HK-2 (cell line): ENCODE results near the gene BPIFB2.
"Not testable (repeated sequence)": the region's sequence is repeated elsewhere in the genome, so short reads cannot be mapped to it uniquely, and the experiment has no call there.

Experiments
- DNase-seq: peaks from one replicate; pipeline ENCODE4 v3.0.0-alpha.2; 2018; ENCODE audit not compliant: unreplicated experiment

BPIFB2 gene

GRCh38 chr20:32970973-32971300 is 36.6 kb upstream of the BPIFB2 start:
- no peak for DNase-seq

- no peak for DNase-seq
Observed at GRCh38 chr20:32971703-32972161, 35.8 kb upstream of the BPIFB2 start.

GRCh38 chr20:32972181-32973076 is 35.1 kb upstream of the BPIFB2 start:
- no peak for DNase-seq

DNA sequence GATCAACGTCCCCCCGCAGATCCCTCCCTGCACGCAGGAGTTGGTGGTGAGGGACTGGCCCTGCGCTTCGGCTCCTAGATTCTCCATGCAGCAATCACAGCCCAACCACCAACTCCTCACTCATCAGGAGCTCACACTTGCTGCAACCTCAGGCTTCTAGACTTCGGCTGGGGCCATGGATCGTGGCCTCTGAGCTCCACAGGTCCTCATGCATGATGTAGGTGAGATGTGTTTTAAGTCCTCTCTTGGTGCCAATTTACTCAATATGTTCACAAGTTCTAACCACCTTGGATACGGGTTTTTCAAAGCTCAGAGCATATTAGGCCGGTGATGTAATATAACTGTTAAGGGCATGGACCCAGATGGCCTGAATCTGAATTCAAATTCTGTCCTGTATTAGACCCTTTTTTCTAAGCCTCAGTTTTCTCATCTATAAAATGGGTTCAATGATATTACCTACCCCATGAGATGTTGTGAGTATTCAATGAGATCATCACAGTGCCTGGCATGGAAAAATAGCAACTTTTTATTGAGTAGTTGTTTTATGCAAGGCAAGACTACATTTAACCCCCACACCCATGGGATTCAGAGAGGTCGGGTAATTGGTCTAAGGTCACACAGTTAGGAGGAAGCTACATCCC is 34.3 kb upstream of the BPIFB2 start:
- DNase-seq = no peak

GRCh38 chr20:32974204-32975064 is 33.1 kb upstream of the BPIFB2 start:
- not testable (repeated sequence) for DNase-seq

DNA sequence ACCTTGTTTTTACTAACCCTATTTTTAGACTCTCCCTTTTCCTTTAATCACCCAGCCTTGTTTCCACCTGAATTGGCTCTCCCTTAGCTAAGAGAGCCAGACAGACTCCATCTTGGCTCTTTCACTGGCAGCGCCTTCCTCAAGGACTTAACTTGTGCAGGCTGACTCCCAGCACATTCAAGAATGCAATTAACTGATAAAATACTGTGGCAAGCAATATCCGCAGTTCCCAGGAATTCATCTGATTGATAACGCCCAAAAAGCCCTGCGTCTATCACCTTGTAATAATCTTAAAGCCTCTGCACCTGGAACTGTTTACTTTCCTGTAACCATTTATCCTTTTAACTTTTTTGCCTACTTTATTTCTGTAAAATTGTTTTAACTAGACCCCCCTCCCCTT is 32.4 kb upstream of the BPIFB2 start:
- DNase-seq = not testable (repeated sequence)

- no peak for DNase-seq
Observed at GRCh38 chr20:32975698-32976674, 31.5 kb upstream of the BPIFB2 start.

GRCh38 chr20:32976746-32977145 is 30.8 kb upstream of the BPIFB2 start:
- DNase-seq = no peak

GRCh38 chr20:32977281-32978008 is 30.1 kb upstream of the BPIFB2 start:
- DNase-seq = no peak

- DNase-seq = no peak
Observed at GRCh38 chr20:32978009-32978335, 29.5 kb upstream of the BPIFB2 start.

DNA sequence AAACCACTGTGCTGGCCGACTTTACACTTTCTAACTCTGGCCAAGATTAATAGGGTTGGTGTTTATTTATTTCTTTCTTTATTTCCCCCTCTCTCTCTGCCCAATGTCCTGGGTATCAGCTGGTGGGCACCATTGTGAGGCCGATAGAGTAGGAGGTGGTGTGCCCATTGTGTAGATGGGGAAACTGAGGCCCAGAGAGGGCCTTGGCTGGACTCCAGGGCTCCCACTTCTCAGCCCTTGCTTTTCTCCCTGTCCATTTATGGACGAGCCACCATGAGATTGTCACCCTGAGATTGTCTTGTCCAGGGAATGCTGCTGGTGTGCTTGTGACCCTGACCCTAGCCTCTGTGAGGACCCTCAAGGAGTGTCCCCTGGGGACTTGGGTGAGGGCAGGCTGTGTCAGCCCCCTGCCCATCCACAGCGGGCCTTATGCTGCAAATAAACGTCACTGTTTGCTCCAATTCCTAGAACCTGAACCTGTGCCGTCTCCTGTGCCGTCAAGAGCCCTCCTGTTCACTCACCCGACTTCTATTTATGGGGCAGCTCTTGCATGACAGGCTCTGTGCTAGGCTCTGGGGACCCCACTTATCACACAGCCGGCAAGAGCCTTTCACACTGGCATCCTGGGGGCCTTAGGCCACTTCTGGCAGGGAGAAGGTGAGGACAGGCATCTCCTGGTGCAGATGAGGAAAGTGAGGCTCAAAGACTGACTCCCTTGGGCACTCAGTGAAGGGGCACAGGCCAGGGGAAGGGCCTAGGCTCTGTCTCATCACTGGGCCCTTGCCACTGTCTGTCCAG is 28.1 kb upstream of the BPIFB2 start:
- no peak for DNase-seq

DNA sequence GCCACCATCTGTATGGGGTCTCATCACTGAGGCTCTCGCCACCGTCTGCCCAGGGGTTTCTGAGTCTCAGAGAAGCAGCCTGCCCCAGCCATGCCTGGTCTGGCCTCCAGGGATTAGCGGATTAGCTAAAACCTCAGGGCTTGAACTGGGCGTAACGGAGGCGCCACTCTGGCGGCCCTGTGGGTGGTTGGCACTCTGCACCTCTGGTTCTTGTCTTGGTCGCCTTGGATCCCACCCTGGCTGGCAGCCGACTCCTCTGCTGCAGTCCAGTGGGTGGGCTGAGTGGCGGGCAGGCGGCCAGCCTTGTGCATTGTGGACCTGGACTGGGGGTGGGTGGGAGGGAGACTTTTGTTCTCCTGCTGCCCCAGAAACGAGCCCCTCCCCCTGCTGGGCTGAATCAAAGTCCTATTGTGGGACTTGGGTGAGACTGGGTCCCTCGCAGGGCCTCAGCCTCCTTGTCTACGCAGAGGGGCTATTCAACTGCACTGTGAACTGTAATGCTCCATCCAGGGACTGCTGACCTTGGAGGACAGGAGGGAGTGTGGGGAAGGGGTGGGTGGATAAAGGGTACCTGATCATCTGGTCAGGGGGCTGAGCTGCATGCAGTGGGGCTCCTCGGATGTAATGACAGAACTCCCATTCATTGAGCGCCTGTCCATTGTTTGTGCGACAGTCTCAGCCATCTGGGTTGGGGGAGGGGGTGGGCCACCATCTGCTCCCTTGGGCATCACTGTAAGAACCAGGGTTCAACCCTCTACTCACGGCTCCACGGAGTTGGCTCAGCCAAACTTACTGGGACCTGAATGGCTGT is 27.2 kb upstream of the BPIFB2 start:
- DNase-seq = no peak

GRCh38 chr20:32980990-32981389 is 26.5 kb upstream of the BPIFB2 start:
- no peak for DNase-seq

DNA sequence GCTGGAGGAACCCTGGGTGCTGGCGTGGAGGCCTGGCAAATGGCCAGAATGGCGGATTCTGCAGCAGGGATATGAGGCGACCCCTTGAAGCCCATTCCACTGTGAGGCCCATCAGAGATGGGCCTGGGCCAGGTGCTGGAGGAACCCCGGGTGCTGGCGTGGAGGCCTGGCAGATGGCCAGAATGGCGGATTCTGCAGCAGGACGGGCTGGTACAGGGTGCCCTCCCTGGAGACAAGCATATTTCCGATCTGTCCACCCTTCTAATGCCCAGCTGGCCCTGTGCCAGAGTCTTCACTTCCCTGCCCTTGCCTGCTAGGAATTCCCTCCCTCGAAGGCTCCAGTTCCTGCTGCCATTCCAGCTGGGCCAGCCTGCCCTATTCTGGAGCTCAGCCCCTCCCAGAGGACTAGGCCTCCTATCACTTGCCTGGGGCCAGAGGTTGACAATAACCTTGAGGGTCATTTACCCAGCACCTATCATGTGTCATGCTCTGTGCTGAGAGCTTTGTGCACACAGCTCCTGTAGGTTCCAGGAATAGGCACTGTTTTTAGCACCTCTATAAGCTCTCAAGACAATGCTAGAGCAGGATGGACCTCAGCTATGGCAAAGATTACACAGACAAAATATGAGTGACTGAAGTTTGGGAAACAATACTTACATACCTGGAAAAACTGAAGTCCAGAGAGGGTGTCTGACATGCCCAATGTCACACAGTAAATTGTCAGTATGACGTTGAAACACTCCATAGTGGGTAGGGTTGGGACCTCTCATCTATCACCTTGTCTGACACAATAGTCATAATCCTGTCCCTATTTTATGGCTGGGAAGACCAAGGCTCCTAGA is 24.7 kb upstream of the BPIFB2 start:
- DNase-seq = peak; percentile 11

DNA sequence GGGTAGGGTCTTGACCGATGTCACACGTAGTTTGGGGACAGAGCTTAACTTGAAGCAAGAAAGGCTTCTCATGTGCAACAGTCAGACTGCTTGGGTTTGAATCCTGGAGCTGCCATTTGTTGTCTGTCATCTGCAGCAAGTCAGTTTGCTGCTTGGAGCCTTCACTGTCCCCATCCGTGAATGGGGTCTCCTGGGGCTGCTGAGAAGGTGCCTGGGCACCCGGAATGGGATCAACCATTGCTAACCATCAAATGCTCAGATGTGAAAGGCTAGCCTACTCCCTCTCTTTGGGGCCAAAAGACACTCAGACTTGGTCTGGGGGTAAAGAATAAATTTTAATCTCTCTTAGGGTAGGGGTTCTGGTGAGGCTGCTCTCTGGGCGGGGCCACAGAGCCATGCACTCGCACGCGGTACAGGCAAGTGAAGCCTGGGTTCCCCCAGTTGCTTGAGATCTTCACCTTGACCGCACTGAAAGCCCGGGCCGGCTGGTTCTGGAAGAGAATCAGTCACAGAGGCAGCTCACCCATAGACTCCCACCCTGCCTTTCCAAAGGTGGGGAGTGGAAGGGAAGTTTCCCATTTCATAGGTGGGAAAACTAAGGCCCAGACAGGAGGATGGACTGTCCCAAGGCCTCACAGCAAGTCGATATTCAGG is 23.9 kb upstream of the BPIFB2 start:
- no peak for DNase-seq

DNA sequence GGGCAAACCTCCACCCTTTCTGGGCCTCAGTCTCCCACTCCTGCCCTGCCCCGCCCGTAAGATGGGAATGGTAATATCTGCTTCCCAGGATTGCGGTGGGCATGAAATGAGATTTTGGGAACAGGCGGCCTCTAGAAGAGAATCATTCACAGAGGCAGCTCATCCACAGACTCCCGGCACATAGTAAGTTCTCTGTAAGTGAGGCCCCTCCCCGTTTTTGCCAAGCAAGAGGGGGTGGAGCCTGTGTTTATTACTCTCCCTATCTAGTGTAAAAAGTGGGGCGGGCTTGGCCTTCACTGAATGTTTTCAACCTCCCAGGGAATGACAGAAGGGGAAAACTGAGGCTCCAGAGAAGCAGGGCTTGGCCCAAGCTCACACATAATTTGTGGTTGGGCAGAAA is 23.3 kb upstream of the BPIFB2 start:
- DNase-seq = no peak

DNA sequence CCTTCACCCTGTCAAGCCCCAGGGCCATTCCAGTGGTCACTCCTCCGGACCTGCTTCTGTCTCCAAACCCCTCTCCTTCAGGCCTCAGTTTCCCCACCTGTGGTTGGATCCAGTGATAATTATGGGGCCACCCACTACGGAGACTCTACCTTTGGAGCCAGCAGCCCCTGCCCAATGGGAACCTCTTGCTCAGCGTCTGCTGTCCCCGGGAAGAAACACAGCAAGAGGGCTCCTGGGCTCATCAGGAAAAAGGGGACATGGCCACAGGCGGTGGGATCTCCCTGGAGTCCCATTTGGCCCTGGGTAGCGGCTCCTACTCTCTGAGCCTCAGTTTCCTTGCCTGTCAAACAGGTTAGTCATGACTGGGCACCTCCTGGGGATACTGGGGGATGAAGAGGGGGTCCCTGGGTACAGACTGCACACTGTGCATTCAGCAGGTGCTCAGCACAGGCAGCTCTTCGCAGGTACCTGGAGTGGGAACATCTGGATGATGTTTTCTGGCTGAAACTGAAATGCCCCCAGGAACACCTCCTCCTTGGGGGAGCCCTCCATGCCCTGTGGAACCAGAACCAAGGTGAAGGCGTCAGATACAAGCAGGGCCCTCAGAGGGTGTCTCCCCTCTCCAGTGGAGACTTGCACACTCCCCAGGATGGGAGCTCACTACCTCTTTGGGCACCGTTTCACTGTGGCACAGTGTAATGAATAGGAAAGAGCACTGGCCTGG is 22.7 kb upstream of the BPIFB2 start:
- no peak for DNase-seq
